ENCODE data around the gene MRI1. TPM values are rescaled to one million over a fixed set of nuclear protein-coding genes. Genes with fewer than 3 reads are reported as not detected.
A peak's percentile ranks its signal among the peaks of the same experiment; 100 is the strongest.

The MRI1 gene
- total RNA-seq, 2 donors from 2014 or later: 19.6 to 29.6 TPM

- Mint-ChIP-seq H3K36me3 (ENCODE audit: low read depth) (no peaks in the 10 kb centered on the region), H3K27me3 (ENCODE audit: insufficient read depth) (no peaks in the 10 kb centered on the region), H3K9me3 (no peaks in the 10 kb centered on the region), H3K4me3 (no peak overlapping the region), H3K27ac (no peak overlapping the region), H3K4me1 (peaks cover 7% of the 10 kb centered on the region)
- H3K4me1 ChIP-seq (ENCODE audit: control insufficient read depth, insufficient read depth, low read length): no peaks in the 10 kb centered on the region
- 80 to 85% methylated on average over 7 to 8 of the region's 8 CpGs for WGBS, 2 experiments (ENCODE audit: insufficient coverage in 1 of 2, insufficient read length in 1 of 2)
- no peaks in the 10 kb centered on the region for H3K9me3 ChIP-seq (ENCODE audit: control insufficient read depth, low read length)
- H3K27ac ChIP-seq (ENCODE audit: low read depth, low read length): no peak overlapping the region
- H3K27me3 ChIP-seq (ENCODE audit: control insufficient read depth, insufficient read depth, low read length, poor library complexity, severe bottlenecking): no peaks in the 10 kb centered on the region
- H3K4me3 ChIP-seq (ENCODE audit: low read length): no peak overlapping the region
- no peaks in the 10 kb centered on the region for H3K36me3 ChIP-seq (ENCODE audit: control insufficient read depth, insufficient read depth, low read length)
- no peak overlapping the region for H3K9ac ChIP-seq (ENCODE audit: extremely low read depth, low read length, poor library complexity, severe bottlenecking)
- no peak for DNase-seq
- TF ChIP-seq CTCF (conservative IDR thresholded peaks at IDR 0.05): no peak
Measured at GRCh38 chr19:13727798-13728197, 36.5 kb upstream of the MRI1 start.

GRCh38 chr19:13729859-13730258 is 34.5 kb upstream of the MRI1 start:
- peak overlapping the region; percentile 48 for H3K27ac Mint-ChIP-seq
- H3K9me3 Mint-ChIP-seq: no peaks in the 10 kb centered on the region

GRCh38 chr19:13731147-13731964 is 33.0 kb upstream of the MRI1 start:
- Mint-ChIP-seq H3K4me1 (peaks cover 7% of the 10 kb centered on the region), H3K36me3 (ENCODE audit: low read depth) (peaks cover 9% of the 10 kb centered on the region), H3K9me3 (no peaks in the 10 kb centered on the region), H3K27me3 (ENCODE audit: insufficient read depth) (no peaks in the 10 kb centered on the region), H3K27ac (peak overlapping the region; percentile 92), H3K4me3 (peak overlapping the region; percentile 59)
- Histone ChIP-seq H3K4me3 (ENCODE audit: low read length) (peak overlapping the region; percentile 95), H3K9me3 (ENCODE audit: control insufficient read depth, low read length) (no peaks in the 10 kb centered on the region), H3K27ac (ENCODE audit: low read depth, low read length) (peak overlapping the region; percentile 97), H3K9ac (ENCODE audit: extremely low read depth, low read length, poor library complexity, severe bottlenecking) (peak overlapping the region; percentile 84), H3K4me1 (ENCODE audit: control insufficient read depth, insufficient read depth, low read length) (no peaks in the 10 kb centered on the region), H3K27me3 (ENCODE audit: control insufficient read depth, insufficient read depth, low read length, poor library complexity, severe bottlenecking) (no peaks in the 10 kb centered on the region), H3K36me3 (ENCODE audit: control insufficient read depth, insufficient read depth, low read length) (peaks cover 4% of the 10 kb centered on the region)
- no peak for TF ChIP-seq CTCF (conservative IDR thresholded peaks at IDR 0.05)
- 6 to 7% methylated on average over 23 to 39 of the region's 39 CpGs for WGBS, 2 experiments (ENCODE audit: insufficient coverage in 1 of 2, insufficient read length in 1 of 2)
- DNase-seq: peak; percentile 99

More at GRCh38 chr19:13729859-13730258, 34.5 kb upstream of the MRI1 start:
- peaks cover 7% of the 10 kb centered on the region for H3K4me1 Mint-ChIP-seq
- Histone ChIP-seq H3K4me1 (ENCODE audit: control insufficient read depth, insufficient read depth, low read length) (no peaks in the 10 kb centered on the region), H3K9me3 (ENCODE audit: control insufficient read depth, low read length) (no peaks in the 10 kb centered on the region), H3K36me3 (ENCODE audit: control insufficient read depth, insufficient read depth, low read length) (peaks cover 4% of the 10 kb centered on the region), H3K27ac (ENCODE audit: low read depth, low read length) (no peak overlapping the region), H3K27me3 (ENCODE audit: control insufficient read depth, insufficient read depth, low read length, poor library complexity, severe bottlenecking) (no peaks in the 10 kb centered on the region), H3K9ac (ENCODE audit: extremely low read depth, low read length, poor library complexity, severe bottlenecking) (no peak overlapping the region), H3K4me3 (ENCODE audit: low read length) (no peak overlapping the region)
- TF ChIP-seq CTCF (conservative IDR thresholded peaks at IDR 0.05): no peak
- H3K27me3 Mint-ChIP-seq (ENCODE audit: insufficient read depth): no peaks in the 10 kb centered on the region
- peaks cover 5% of the 10 kb centered on the region for H3K36me3 Mint-ChIP-seq (ENCODE audit: low read depth)
- WGBS, 2 experiments (ENCODE audit: insufficient coverage in 1 of 2, insufficient read length in 1 of 2): 92 to 94% methylated on average over 2 of the region's 2 CpGs
- no peak for DNase-seq
- H3K4me3 Mint-ChIP-seq: no peak overlapping the region
